ENCODE results near the gene ZNF782.

DNA sequence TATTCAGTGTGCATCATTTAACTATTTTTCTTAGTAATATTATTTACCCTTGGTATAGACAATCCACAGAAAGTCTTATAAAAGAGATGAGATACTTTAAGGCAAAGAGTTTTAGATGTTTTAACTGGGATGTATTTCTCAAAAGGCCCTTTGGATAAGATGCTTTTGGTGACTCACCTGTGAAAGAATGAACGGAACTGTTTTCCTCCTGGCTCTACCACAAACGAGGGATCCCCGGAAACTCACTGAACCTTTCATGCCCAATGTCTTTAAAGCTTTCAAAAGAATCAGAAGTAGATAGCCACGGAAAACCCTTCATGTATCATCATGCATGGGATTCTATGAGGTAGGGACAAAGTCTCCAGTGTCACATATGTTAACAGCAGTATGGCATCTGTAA is 1.6 kb downstream of the ZNF782 start:
- no peak for TF ChIP-seq CTCF (IDR thresholded peaks at IDR 0.05; ENCODE audit: insufficient read depth, low read length, poor library complexity, severe bottlenecking)
- no peak for TF ChIP-seq EZH2phosphoT487 (conservative IDR thresholded peaks at IDR 0.05; ENCODE audit: low read length)

Data from SU-DHL-6 (cell line).